Body of pancreas (tissue), 4 donors: ENCODE measurements around the gene RAB1A.

ENCODE experiments used
- CTCF ChIP-seq, 7 experiments: fragments of 450-650 bp in 4 of 7; fragments of 200-600 bp in 3 of 7; sonication (generic) in 3 of 7; IDR thresholded peaks; one replicate each; pipeline ENCODE4 v1.5.1; 2016 to 2019; ENCODE audit warnings: antibody characterized with exemption in 7 of 7
- POLR2A ChIP-seq, 3 donors: fragments of 450-650 bp; IDR thresholded peaks; one replicate each; pipeline ENCODE4 v1.6.1; 2016; ENCODE audit warnings: antibody characterized with exemption in 3 of 3, mild to moderate bottlenecking in 2 of 3

GRCh38 chr2:65133626-65134025 lies 3.7 kb upstream of the RAB1A start:
- TF ChIP-seq CTCF (IDR thresholded peaks at IDR 0.05) (no peak), POLR2A (IDR thresholded peaks at IDR 0.05) (no peak)
